IMR-90 (cell line): Measurements from ENCODE around the gene USP10. TPM values are rescaled to one million over a fixed set of nuclear protein-coding genes. Genes with fewer than 3 reads are reported as not detected.
A peak's percentile ranks its signal among the peaks of the same experiment; 100 is the strongest.

ENCODE experiments used
- ATAC-seq: fragments of 200-7000 bp; cut with Tn5 transposase; 2 replicates; pipeline ENCODE4 v1.9.1; 2020; ENCODE audit warnings: low read depth, mild to moderate bottlenecking, moderate library complexity
- BruUV-seq: library from RNA; stranded (reverse); fragments of 400-500 nt; replicated peaks from 2 replicates; lab custom pipeline; 2021; lab: Mats Ljungman, UMichigan
- CTCF ChIA-PET: fragments of 300-600 bp; formaldehyde crosslinking; extraction: SDS; loops from one replicate; lab custom pipeline; 2021; ENCODE audit warnings: antibody characterized with exemption; lab: Yijun Ruan, JAX
- POLR2A ChIA-PET: fragments of 300-600 bp; sonication (Branson Sonifier 250); formaldehyde crosslinking; loops from one replicate; lab custom pipeline; 2022; ENCODE audit warnings: antibody characterized with exemption; ENCODE audit not compliant: unreplicated experiment; lab: Charles Lee
- DNase-seq: peaks from one replicate; pipeline ENCODE4 v3.0.0; 2013
- H2AFZ ChIP-seq: replicated peaks from 2 replicates; pipeline ENCODE3; 2013; ENCODE audit warnings: low read length, mild to moderate bottlenecking; ENCODE audit not compliant: poor library complexity
- H2AK5ac ChIP-seq: 2 replicates; pipeline ENCODE4 v1.6.1; 2013; ENCODE audit warnings: low read depth, low read length, inconsistent platforms
- H2AK9ac ChIP-seq: replicated peaks from 2 replicates; pipeline ENCODE3; 2013; ENCODE audit warnings: mild to moderate bottlenecking, low read depth, low read length, moderate library complexity; ENCODE audit not compliant: poor library complexity
- H2BK120ac ChIP-seq: 2 replicates; pipeline ENCODE4 v1.6.1; 2013; ENCODE audit warnings: low read depth, low read length, inconsistent platforms
- H2BK15ac ChIP-seq: 3 replicates; pipeline ENCODE4 v1.6.1; 2013; ENCODE audit warnings: low read depth, low read length, inconsistent platforms
- H2BK20ac ChIP-seq: 2 replicates; pipeline ENCODE4 v1.6.1; 2013; ENCODE audit warnings: low read depth, mild to moderate bottlenecking, inconsistent platforms, low read length, moderate library complexity
- H2BK5ac ChIP-seq: 2 replicates; pipeline ENCODE4 v1.6.1; 2013; ENCODE audit warnings: mild to moderate bottlenecking, low read depth, low read length, inconsistent platforms; ENCODE audit not compliant: poor library complexity, severe bottlenecking
- H3K14ac ChIP-seq: replicated peaks from 2 replicates; pipeline ENCODE4 v1.6.1; 2013; ENCODE audit warnings: low read depth, low read length, inconsistent platforms
- H3K18ac ChIP-seq: 2 replicates; pipeline ENCODE4 v1.6.1; 2013; ENCODE audit warnings: low read depth, low read length, control low read depth
- H3K23ac ChIP-seq: 2 replicates; pipeline ENCODE4 v1.6.1; 2013; ENCODE audit warnings: low read depth, low read length, inconsistent platforms
- H3K27ac ChIP-seq: 2 replicates; pipeline ENCODE4 v1.5.1; 2013; ENCODE audit warnings: mild to moderate bottlenecking, control low read depth, low read length; ENCODE audit not compliant: insufficient read depth
- H3K27me3 ChIP-seq: 2 replicates; pipeline ENCODE4 v1.6.1; 2013; ENCODE audit warnings: low read length; ENCODE audit not compliant: control insufficient read depth, insufficient read depth
- H3K36me3 ChIP-seq: 2 replicates; pipeline ENCODE4 v1.6.1; 2013; ENCODE audit warnings: low read length, mixed read lengths; ENCODE audit not compliant: control insufficient read depth, insufficient read depth
- H3K4ac ChIP-seq: 2 replicates; pipeline ENCODE4 v1.6.1; 2013; ENCODE audit warnings: low read depth, low read length, inconsistent platforms
- H3K4me1 ChIP-seq: 2 replicates; pipeline ENCODE4 v1.6.1; 2013; ENCODE audit warnings: low read length, mixed read lengths; ENCODE audit not compliant: control insufficient read depth, insufficient read depth
- H3K4me2 ChIP-seq: 2 replicates; pipeline ENCODE4 v1.6.1; 2013; ENCODE audit warnings: low read depth, mild to moderate bottlenecking, control low read depth, low read length, moderate library complexity
- H3K4me3 ChIP-seq: 2 replicates; pipeline ENCODE4 v1.5.1; 2013; ENCODE audit warnings: low read depth, mild to moderate bottlenecking, control low read depth, low read length, moderate library complexity; ENCODE audit not compliant: insufficient read depth
- H3K56ac ChIP-seq: 2 replicates; pipeline ENCODE4 v1.6.1; 2013; ENCODE audit warnings: low read length, inconsistent platforms; ENCODE audit not compliant: insufficient read depth; ENCODE audit errors: extremely low read depth
- H3K79me1 ChIP-seq, 2 experiments: 2 replicates each; pipeline ENCODE4 v1.6.1; 2013; ENCODE audit warnings: low read length in 2 of 2, inconsistent platforms in 1 of 2, low read depth in 1 of 2
- H3K9ac ChIP-seq: 2 replicates; pipeline ENCODE4 v1.6.1; 2013; ENCODE audit warnings: low read depth, low read length, control low read depth
- H3K9me1 ChIP-seq: 2 replicates; pipeline ENCODE4 v1.6.1; 2013; ENCODE audit warnings: low read length, inconsistent platforms; ENCODE audit not compliant: insufficient read depth
- H3K9me3 ChIP-seq: 2 replicates; pipeline ENCODE4 v1.6.1; 2013; ENCODE audit warnings: low read length; ENCODE audit not compliant: control insufficient read depth, insufficient read depth
- H4K20me1 ChIP-seq: 2 replicates; pipeline ENCODE4 v1.6.1; 2013; ENCODE audit warnings: low read length, inconsistent platforms; ENCODE audit not compliant: insufficient read depth
- H4K5ac ChIP-seq: 2 replicates; pipeline ENCODE4 v1.6.1; 2013; ENCODE audit warnings: mild to moderate bottlenecking, low read depth, low read length, control low read depth
- H4K8ac ChIP-seq, 2 experiments: 2 replicates each; pipeline ENCODE4 v1.6.1; 2013; ENCODE audit warnings: low read depth in 2 of 2, low read length in 2 of 2, control low read depth in 1 of 2, inconsistent platforms in 1 of 2
- H4K91ac ChIP-seq: 2 replicates; pipeline ENCODE4 v1.6.1; 2013; ENCODE audit warnings: low read depth, low read length, inconsistent platforms; ENCODE audit not compliant: insufficient read depth
- CEBPB ChIP-seq: IDR thresholded peaks from 2 replicates; pipeline ENCODE4 v1.6.1; 2012; ENCODE audit warnings: low read depth, low read length, improper control_type of control experiment
- MAFK ChIP-seq: IDR thresholded peaks from 2 replicates; pipeline ENCODE4 v1.6.1; 2012; ENCODE audit warnings: low read depth, low read length, improper control_type of control experiment
- MAZ ChIP-seq: IDR thresholded peaks from 2 replicates; pipeline ENCODE4 v1.6.1; 2012; ENCODE audit warnings: low read depth, mild to moderate bottlenecking, low read length, improper control_type of control experiment, moderate library complexity, borderline replicate concordance
- NFE2L2 ChIP-seq: fragments of 150-350 bp; IDR thresholded peaks from 2 replicates; pipeline ENCODE4 v1.6.1; 2016; ENCODE audit warnings: low read depth, mild to moderate bottlenecking, low read length
- POLR2A ChIP-seq: IDR thresholded peaks from 2 replicates; pipeline ENCODE4 v1.6.1; 2012; ENCODE audit warnings: mild to moderate bottlenecking, low read depth, low read length
- RAD21 ChIP-seq: IDR thresholded peaks from 2 replicates; pipeline ENCODE4 v1.6.1; 2012; ENCODE audit warnings: low read length, improper control_type of control experiment
- RFX5 ChIP-seq: IDR thresholded peaks from 2 replicates; pipeline ENCODE4 v1.8.0; 2012; ENCODE audit warnings: low read depth, mild to moderate bottlenecking, low read length, moderate library complexity
- WGBS, 2 experiments: methylation state at CpG; one replicate each; pipeline versions ENCODE4 v1.1.5 to v1.1.7; 2013; ENCODE audit warnings: missing lambda C conversion rate in 2 of 2; ENCODE audit not compliant: insufficient read length in 1 of 2; ENCODE audit errors: extremely low coverage in 2 of 2; 5-methylcytosine and 5-hydroxymethylcytosine counted together
- dilution Hi-C: fragments of 300-500 bp; cut with HindIII; formaldehyde crosslinking; loops from one replicate; pipeline ENCODE4 v1.14.3; 2018; ENCODE audit warnings: low sequenced_read_pairs; ENCODE audit not compliant: unreplicated experiment
- in situ Hi-C: fragments of 300-500 bp; cut with MboI; formaldehyde crosslinking; loops from 3 replicates; pipeline ENCODE4 v1.14.3; 2019; ENCODE audit warnings: low sequenced_read_pairs, inconsistent platforms, mixed read lengths
- intact Hi-C: fragments of 100-400 bp; cut with micrococcal nuclease; formaldehyde crosslinking; loops from 2 replicates; pipeline ENCODE4 v1.10.0; 2022
- polyA plus RNA-seq, 3 experiments: library from polyadenylated mRNA; depleted of rRNA; stranded (reverse); fragments of >200 nt; gene quantifications; 2 replicates each; pipeline ENCODE4 v1.2.3, GENCODE V29; 2012; ENCODE audit warnings: low replicate concordance in 1 of 3
- total RNA-seq: library from RNA; depleted of rRNA; stranded (reverse); fragments of >200 nt; gene quantifications from 2 replicates; pipeline ENCODE4 v1.2.3, GENCODE V29; 2012
- TF ChIP-seq, protein P1 (sequence below): conservative IDR thresholded peaks from 2 replicates; pipeline ENCODE4 v1.5.1; 2012; ENCODE audit warnings: mild to moderate bottlenecking, low read depth, low read length, improper control_type of control experiment

Gene USP10
- total and polyA plus RNA-seq, 2 of the 4 experiments (the other 2 are of a cell fraction): 54.3 to 79.0 TPM

DNA sequence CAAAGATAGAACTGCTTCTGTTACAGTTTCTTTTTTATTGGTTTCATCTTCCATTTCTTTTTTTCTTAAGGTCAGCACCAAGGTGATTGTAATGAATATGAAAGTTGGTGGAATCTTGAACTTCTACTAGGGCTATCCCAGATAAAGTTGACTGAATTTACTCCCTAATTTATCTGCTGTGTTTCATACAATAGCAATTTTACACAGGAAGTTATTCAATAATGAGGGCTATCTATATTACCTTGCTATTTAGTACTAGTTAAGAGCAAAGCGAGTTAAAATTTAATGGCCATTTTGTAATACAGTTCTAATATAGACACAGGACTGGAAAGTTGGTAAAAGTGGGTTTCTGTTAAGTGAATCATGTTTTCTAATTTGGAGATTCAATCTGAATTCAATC, 24.1 kb downstream of the USP10 start:
- no peak overlapping the region for H2AK9ac ChIP-seq
- intact Hi-C loops (no loop called here), dilution Hi-C loops (no loop called here), in situ Hi-C loops (loop anchor here (25.0 kb wide), 1 partner anchor 437 kb away; the partner anchor contains the start of gene WFDC1)
- WGBS, 2 experiments: no CpG with 5 or more reads among the region's 1 CpG
- H3K18ac ChIP-seq: no peak overlapping the region
- no peaks in the 10 kb centered on the region for H3K9me3 ChIP-seq
- no peak overlapping the region for H3K56ac ChIP-seq
- H3K4me1 ChIP-seq: peaks cover 14% of the 10 kb centered on the region
- H3K27ac ChIP-seq: no peak overlapping the region
- ChIA-PET POLR2A (no interaction called here), CTCF (interaction anchor here (0.7 to 2.4 kb wide), 3 partner anchors 15 to 79 kb away, joined by 3 to 12 read pairs (median 4); no protein-coding TSS in a partner anchor)
- no peak overlapping the region for H3K4ac ChIP-seq
- TF ChIP-seq MAZ: no peak
- TF ChIP-seq, protein P1, sequence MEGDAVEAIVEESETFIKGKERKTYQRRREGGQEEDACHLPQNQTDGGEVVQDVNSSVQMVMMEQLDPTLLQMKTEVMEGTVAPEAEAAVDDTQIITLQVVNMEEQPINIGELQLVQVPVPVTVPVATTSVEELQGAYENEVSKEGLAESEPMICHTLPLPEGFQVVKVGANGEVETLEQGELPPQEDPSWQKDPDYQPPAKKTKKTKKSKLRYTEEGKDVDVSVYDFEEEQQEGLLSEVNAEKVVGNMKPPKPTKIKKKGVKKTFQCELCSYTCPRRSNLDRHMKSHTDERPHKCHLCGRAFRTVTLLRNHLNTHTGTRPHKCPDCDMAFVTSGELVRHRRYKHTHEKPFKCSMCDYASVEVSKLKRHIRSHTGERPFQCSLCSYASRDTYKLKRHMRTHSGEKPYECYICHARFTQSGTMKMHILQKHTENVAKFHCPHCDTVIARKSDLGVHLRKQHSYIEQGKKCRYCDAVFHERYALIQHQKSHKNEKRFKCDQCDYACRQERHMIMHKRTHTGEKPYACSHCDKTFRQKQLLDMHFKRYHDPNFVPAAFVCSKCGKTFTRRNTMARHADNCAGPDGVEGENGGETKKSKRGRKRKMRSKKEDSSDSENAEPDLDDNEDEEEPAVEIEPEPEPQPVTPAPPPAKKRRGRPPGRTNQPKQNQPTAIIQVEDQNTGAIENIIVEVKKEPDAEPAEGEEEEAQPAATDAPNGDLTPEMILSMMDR: no peak
- TF ChIP-seq POLR2A: no peak
- TF ChIP-seq CEBPB: no peak
- TF ChIP-seq RFX5: no peak
- TF ChIP-seq MAFK: no peak
- no peak for TF ChIP-seq NFE2L2
- TF ChIP-seq RAD21: no peak
- H2BK5ac ChIP-seq: no peak overlapping the region
- BruUV-seq: no TSS peak
- H3K9me1 ChIP-seq: peaks cover 11% of the 10 kb centered on the region
- H2BK20ac ChIP-seq: no peak overlapping the region
- 0 out of 2 replicates have a peak overlapping the region, but pooled peaks have one; percentile 11 for H3K14ac ChIP-seq
- no peak overlapping the region for H2AK5ac ChIP-seq
- H3K36me3 ChIP-seq: no peaks in the 10 kb centered on the region
- H2BK15ac ChIP-seq: no peak overlapping the region
- DNase-seq (no peak), ATAC-seq (no peak)
- H3K4me2 ChIP-seq: no peak overlapping the region
- H2BK120ac ChIP-seq: no peak overlapping the region
- no peak overlapping the region for H4K8ac ChIP-seq
- peaks cover 5 to 75% of the 10 kb centered on the region in 2 experiments; a peak in 3 of 4 replicates for H3K79me1 ChIP-seq
- H3K4me3 ChIP-seq: no peak overlapping the region
- H3K23ac ChIP-seq: no peak overlapping the region
- no peaks in the 10 kb centered on the region for H3K27me3 ChIP-seq
- H4K20me1 ChIP-seq: peaks cover 64% of the 10 kb centered on the region
- no peak overlapping the region for H3K9ac ChIP-seq
- no peak overlapping the region for H2AFZ ChIP-seq
- no peak overlapping the region for H4K5ac ChIP-seq
- H4K91ac ChIP-seq: no peak overlapping the region
